ENCODE measurements around the gene SF3B4.

SF3B4 gene

GRCh38 chr1:149877211-149877946 lies 50.2 kb downstream of the SF3B4 start:
- peaks cover 25% of the 10 kb centered on the region for H3K4me1 ChIP-seq (ENCODE audit: low read depth, poor library complexity, severe bottlenecking)
- H3K4me3 ChIP-seq (IDR thresholded peaks at IDR 0.05; ENCODE audit: insufficient read depth, low read depth, low read length): no peak overlapping the region
- no peak overlapping the region for H3K27ac ChIP-seq
- no peaks in the 10 kb centered on the region for H4K20me1 ChIP-seq (ENCODE audit: insufficient read depth)
- no peak overlapping the region for H3K9ac ChIP-seq
- H3K36me3 ChIP-seq (ENCODE audit: insufficient read depth): no peaks in the 10 kb centered on the region
- TF ChIP-seq CTCF (conservative IDR thresholded peaks at IDR 0.05; ENCODE audit: low read depth, low read length): no peak
- H3K27me3 ChIP-seq (ENCODE audit: insufficient read depth, low read depth): no peaks in the 10 kb centered on the region
- peaks cover 9% of the 10 kb centered on the region for H3K79me2 ChIP-seq (ENCODE audit: insufficient read depth, low read depth)
- H3K4me2 ChIP-seq: no peak overlapping the region
- H2AFZ ChIP-seq (ENCODE audit: low read depth): no peak overlapping the region

Data from KMS-11 (cell line).